ENCODE results near the gene STIMATE. TPM values are rescaled to one million over a fixed set of nuclear protein-coding genes. Genes with fewer than 3 reads are reported as not detected.

The STIMATE gene
- total RNA-seq, 1 experiment from 2014 or later = 15.5 TPM

GRCh38 chr3:52866427-52866826 is 30.9 kb downstream of the STIMATE start:
- no peak for DNase-seq (ENCODE audit: low read depth)

- DNase-seq (ENCODE audit: low read depth) = no peak
Observed at GRCh38 chr3:52865994-52866393, 31.4 kb downstream of the STIMATE start.

- DNase-seq (ENCODE audit: low read depth) = no peak
Observed at GRCh38 chr3:52860424-52860768, 37.0 kb downstream of the STIMATE start.

- no peak for DNase-seq (ENCODE audit: low read depth)
Observed at GRCh38 chr3:52859686-52860423, 37.5 kb downstream of the STIMATE start.

GRCh38 chr3:52857864-52858263 is 39.5 kb downstream of the STIMATE start:
- DNase-seq (ENCODE audit: low read depth) = no peak

GRCh38 chr3:52857133-52857532 is 40.2 kb downstream of the STIMATE start:
- no peak for DNase-seq (ENCODE audit: low read depth)

GRCh38 chr3:52856666-52857065 is 40.7 kb downstream of the STIMATE start:
- no peak for DNase-seq (ENCODE audit: low read depth)

GRCh38 chr3:52854013-52854412 is 43.3 kb downstream of the STIMATE start:
- DNase-seq (ENCODE audit: low read depth) = no peak

- no peak for DNase-seq (ENCODE audit: low read depth)
Observed at GRCh38 chr3:52852419-52852818, 44.9 kb downstream of the STIMATE start.

GRCh38 chr3:52851348-52851747 is 46.0 kb downstream of the STIMATE start:
- DNase-seq (ENCODE audit: low read depth) = peak; percentile 42

- no peak for DNase-seq (ENCODE audit: low read depth)
Observed at GRCh38 chr3:52849656-52850055, 47.7 kb downstream of the STIMATE start.

GRCh38 chr3:52848617-52849016 is 48.7 kb downstream of the STIMATE start:
- DNase-seq (ENCODE audit: low read depth) = peak; percentile 65

GRCh38 chr3:52847726-52848125 is 49.6 kb downstream of the STIMATE start:
- no peak for DNase-seq (ENCODE audit: low read depth)

GRCh38 chr3:52847241-52847640 is 50.1 kb downstream of the STIMATE start:
- DNase-seq (ENCODE audit: low read depth) = no peak

- no peak for DNase-seq (ENCODE audit: low read depth)
Observed at GRCh38 chr3:52846432-52846965, 50.8 kb downstream of the STIMATE start.

GRCh38 chr3:52845691-52846431 is 51.5 kb downstream of the STIMATE start:
- DNase-seq (ENCODE audit: low read depth) = no peak

- no peak for DNase-seq (ENCODE audit: low read depth)
Observed at GRCh38 chr3:52845157-52845556, 52.2 kb downstream of the STIMATE start.

GRCh38 chr3:52844290-52844975 is 52.9 kb downstream of the STIMATE start:
- DNase-seq (ENCODE audit: low read depth) = no peak

- no peak for DNase-seq (ENCODE audit: low read depth)
Observed at GRCh38 chr3:52843881-52844280, 53.5 kb downstream of the STIMATE start.

GRCh38 chr3:52843108-52843865 is 54.1 kb downstream of the STIMATE start:
- no peak for DNase-seq (ENCODE audit: low read depth)

GRCh38 chr3:52842424-52842823 is 54.9 kb downstream of the STIMATE start:
- DNase-seq (ENCODE audit: low read depth) = no peak

GRCh38 chr3:52841981-52842340 is 55.4 kb downstream of the STIMATE start:
- no peak for DNase-seq (ENCODE audit: low read depth)

Data from M059J (cell line).